Duodenal mucosa (tissue), 2 donors: ENCODE measurements around the gene MN1.

ENCODE experiments used
- H3K27ac ChIP-seq: one replicate; pipeline ENCODE4 v1.7.0; 2013; ENCODE audit warnings: low read depth, low read length
- H3K27me3 ChIP-seq, 2 donors: one replicate each; pipeline ENCODE4 v1.7.0; 2013; ENCODE audit warnings: low read length in 2 of 2, control low read depth in 1 of 2; ENCODE audit not compliant: insufficient read depth in 2 of 2, control insufficient read depth in 1 of 2
- H3K36me3 ChIP-seq, 2 donors: one replicate each; pipeline ENCODE4 v1.7.0; 2013; ENCODE audit warnings: low read length in 2 of 2, control low read depth in 1 of 2; ENCODE audit not compliant: insufficient read depth in 2 of 2, control insufficient read depth in 1 of 2
- H3K4me1 ChIP-seq, 2 donors: one replicate each; pipeline ENCODE4 v1.7.0; 2013; ENCODE audit warnings: low read length in 2 of 2, control low read depth in 1 of 2; ENCODE audit not compliant: insufficient read depth in 2 of 2, control insufficient read depth in 1 of 2
- H3K4me3 ChIP-seq, 2 donors: one replicate each; pipeline ENCODE4 v1.7.0; 2013; ENCODE audit warnings: low read length in 2 of 2, low read depth in 1 of 2
- H3K9ac ChIP-seq, 2 donors: one replicate each; pipeline ENCODE4 v1.7.0; 2013; ENCODE audit warnings: low read length in 2 of 2, low read depth in 1 of 2
- H3K9me3 ChIP-seq, 2 donors: one replicate each; pipeline ENCODE4 v1.7.0; 2013; ENCODE audit warnings: low read length in 2 of 2, control low read depth in 1 of 2; ENCODE audit not compliant: control insufficient read depth in 1 of 2

MN1 gene

DNA sequence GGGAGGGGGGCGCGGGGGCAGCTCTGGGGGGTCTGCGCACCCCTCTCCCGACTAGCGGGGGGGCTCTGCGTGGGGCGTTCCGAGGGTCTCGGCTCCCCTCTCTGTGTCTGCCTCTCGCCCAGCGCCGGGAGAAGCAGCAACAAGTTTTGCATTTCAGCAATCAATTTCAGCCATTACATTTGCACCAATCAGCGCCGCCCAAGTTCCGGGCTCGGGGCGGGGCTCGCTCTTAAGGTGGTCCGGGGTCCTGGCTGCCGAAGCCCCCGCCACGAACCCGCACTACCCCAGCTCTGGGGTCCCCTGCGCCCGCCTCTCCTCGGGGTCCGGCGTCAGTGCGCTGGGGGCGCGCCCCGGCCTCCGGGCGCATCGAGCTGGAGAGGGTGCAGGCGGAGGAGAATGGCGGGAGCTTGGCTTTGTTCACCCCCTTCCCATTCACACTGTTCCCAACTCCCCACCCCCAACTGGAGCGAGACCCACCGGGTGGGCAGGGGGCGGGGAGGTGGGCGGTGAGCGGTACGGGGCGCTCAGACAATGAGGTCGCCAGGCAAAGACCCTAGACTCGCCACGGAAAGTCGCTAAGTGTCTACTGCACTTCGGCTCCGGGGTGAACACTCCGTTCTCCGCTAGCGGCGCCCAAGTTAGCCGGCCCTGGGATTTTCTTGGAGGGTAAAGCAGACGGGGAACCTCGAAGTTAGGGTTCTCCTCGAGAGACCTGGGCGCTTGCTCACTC, at the start of gene MN1:
MN1 (minus strand) TSS at position 141 of the 730 bp plus-strand sequence. CDS start 1,213 bp downstream, outside the sequence.
- Histone ChIP-seq H3K4me1 (peaks cover 0 to 16% of the 10 kb centered on the region in 2 donors), H3K9me3 (no peaks in the 10 kb centered on the region), H3K27me3 (peaks cover 14 to 21% of the 10 kb centered on the region in 2 donors), H3K27ac (peak within 1 kb of the TSS; percentile 42), H3K4me3 (peak within 1 kb of the TSS; percentile 70 to 73), H3K36me3 (no peaks in the 10 kb centered on the region), H3K9ac (peak within 1 kb of the TSS in 1 of 2 donors; percentile 25)

DNA sequence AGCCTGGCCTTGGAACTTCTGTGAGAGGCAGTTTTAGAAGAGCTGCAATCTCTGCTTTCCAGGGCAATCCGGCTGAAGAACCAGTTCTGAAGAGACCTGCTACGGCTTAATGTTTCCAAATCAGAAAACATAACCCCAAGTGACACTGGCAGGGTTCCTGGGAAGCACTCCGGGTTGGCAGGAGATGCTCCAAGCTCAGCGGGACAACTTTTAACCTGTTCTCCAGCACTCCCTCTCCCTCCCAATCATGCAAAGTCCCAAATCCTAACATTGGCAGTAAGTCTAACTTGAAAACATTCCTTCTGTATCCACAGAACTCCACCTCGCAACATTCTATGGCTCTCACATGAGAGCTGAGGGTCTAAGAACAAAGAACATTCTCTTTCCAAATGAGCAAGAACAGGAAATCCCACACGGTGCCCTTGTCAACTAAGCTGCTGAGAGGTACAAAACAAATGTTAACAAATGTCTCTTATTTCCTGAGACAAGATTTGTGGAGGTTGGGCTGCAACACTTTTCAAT, 48.5 kb upstream of the MN1 start:
- Histone ChIP-seq H3K4me1 (no peaks in the 10 kb centered on the region), H3K9ac (no peak overlapping the region), H3K36me3 (peaks cover 7 to 63% of the 10 kb centered on the region in 2 donors)

DNA sequence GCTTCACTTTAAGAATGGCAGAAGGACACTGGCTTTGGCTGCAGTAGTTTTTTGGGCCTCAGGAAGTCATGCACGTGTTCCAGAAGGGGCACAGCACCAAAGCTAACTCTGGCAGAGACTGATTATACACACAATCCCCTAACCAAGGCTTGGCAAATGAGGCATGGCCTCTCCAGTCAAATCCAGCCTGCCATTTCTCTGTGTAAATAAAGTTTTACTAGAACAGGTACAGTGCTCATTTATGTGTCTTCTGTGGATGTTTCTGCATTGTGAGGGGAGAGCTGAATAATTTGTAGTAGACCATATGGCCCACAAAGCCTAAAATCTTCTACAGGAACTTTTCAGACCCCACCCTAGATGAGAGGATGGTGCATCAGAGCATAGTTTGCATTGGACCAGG, 46.4 kb upstream of the MN1 start:
- no peaks in the 10 kb centered on the region for H3K27me3 ChIP-seq
- no peaks in the 10 kb centered on the region for H3K4me1 ChIP-seq
- no peaks in the 10 kb centered on the region for H3K9me3 ChIP-seq
- no peak overlapping the region for H3K4me3 ChIP-seq
- no peak overlapping the region for H3K27ac ChIP-seq
- peaks cover 7 to 53% of the 10 kb centered on the region in 2 donors for H3K36me3 ChIP-seq
- no peak overlapping the region for H3K9ac ChIP-seq

More for the DNA sequence above, 48.5 kb upstream of the MN1 start:
- Histone ChIP-seq H3K27me3 (no peaks in the 10 kb centered on the region), H3K4me3 (no peak overlapping the region), H3K27ac (no peak overlapping the region), H3K9me3 (no peaks in the 10 kb centered on the region)

DNA sequence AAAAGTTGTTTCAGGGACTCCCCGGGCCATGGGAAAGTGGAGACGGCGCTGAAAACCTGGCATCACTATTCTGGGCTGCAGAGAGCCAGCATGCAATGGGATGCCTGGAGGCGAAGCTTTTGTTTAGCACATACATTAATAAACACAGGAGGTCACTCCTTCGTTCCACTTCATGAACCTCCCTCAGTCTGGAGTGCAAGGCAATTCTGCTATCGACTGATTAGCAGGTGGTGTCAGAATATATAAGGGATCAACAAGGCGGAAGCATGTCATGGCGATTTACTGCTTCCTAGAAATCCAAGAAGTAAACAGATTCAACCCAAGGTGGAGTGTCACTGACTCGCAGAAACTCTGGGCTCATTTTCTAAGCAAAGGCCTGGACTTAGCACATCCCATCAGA, 45.4 kb upstream of the MN1 start:
- H3K4me1 ChIP-seq, result no peaks in the 10 kb centered on the region
- no peak overlapping the region for H3K4me3 ChIP-seq
- peaks cover 5 to 46% of the 10 kb centered on the region in 2 donors for H3K36me3 ChIP-seq
- H3K27ac ChIP-seq, result no peak overlapping the region
- H3K9ac ChIP-seq, result no peak overlapping the region
- no peaks in the 10 kb centered on the region for H3K9me3 ChIP-seq
- H3K27me3 ChIP-seq, result no peaks in the 10 kb centered on the region

DNA sequence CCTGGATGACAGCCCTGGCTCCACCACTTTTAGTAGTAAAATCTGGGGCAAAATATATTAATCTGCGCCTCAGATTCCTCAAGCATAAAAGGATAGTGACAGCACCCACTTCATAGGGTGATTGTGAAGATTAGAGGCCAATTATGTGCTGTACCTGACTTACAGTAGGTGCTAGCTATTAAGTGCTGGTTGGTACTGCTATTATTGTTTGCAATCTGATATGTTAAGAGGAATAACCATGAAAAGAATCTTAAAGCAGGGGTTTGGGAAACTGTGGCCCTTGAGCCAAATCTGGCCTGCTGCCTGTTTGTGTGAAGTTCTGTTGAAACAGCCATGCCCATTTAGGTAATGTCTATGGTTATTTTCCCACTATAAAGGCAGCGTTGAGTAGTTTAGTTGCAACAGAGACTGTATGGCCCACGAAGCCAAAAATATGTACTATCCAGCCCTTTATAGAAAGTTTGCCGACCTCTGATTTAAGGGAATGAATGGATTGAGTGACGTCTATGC, 44.7 kb upstream of the MN1 start:
- Histone ChIP-seq H3K4me1 (no peaks in the 10 kb centered on the region), H3K27ac (no peak overlapping the region), H3K36me3 (peaks cover 0 to 40% of the 10 kb centered on the region in 2 donors), H3K4me3 (no peak overlapping the region), H3K9ac (no peak overlapping the region), H3K27me3 (no peaks in the 10 kb centered on the region), H3K9me3 (no peaks in the 10 kb centered on the region)

DNA sequence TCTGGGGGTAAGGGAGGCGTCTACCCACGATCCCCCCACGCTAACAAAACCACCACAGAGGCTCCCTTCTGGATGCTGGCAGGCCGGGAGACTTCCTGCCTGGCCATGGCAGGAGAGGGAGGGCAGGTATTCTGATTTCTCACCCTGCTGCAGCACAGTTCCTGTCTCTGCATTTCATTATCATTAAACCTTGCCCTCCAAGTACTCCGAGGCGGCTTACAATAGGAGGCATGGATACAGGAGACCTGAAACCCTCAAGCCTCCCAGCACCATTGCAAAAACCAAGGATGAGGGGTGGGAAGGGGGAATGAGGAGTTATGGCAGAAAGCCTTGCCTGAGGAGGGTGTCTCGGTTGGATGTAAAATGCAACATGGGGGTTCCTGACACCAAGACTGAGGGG, 44.1 kb upstream of the MN1 start:
- H3K36me3 ChIP-seq, result peaks cover 0 to 33% of the 10 kb centered on the region in 2 donors
- no peak overlapping the region for H3K4me3 ChIP-seq
- H3K9ac ChIP-seq, result no peak overlapping the region
- no peaks in the 10 kb centered on the region for H3K4me1 ChIP-seq
- no peaks in the 10 kb centered on the region for H3K9me3 ChIP-seq
- H3K27ac ChIP-seq, result no peak overlapping the region
- no peaks in the 10 kb centered on the region for H3K27me3 ChIP-seq

DNA sequence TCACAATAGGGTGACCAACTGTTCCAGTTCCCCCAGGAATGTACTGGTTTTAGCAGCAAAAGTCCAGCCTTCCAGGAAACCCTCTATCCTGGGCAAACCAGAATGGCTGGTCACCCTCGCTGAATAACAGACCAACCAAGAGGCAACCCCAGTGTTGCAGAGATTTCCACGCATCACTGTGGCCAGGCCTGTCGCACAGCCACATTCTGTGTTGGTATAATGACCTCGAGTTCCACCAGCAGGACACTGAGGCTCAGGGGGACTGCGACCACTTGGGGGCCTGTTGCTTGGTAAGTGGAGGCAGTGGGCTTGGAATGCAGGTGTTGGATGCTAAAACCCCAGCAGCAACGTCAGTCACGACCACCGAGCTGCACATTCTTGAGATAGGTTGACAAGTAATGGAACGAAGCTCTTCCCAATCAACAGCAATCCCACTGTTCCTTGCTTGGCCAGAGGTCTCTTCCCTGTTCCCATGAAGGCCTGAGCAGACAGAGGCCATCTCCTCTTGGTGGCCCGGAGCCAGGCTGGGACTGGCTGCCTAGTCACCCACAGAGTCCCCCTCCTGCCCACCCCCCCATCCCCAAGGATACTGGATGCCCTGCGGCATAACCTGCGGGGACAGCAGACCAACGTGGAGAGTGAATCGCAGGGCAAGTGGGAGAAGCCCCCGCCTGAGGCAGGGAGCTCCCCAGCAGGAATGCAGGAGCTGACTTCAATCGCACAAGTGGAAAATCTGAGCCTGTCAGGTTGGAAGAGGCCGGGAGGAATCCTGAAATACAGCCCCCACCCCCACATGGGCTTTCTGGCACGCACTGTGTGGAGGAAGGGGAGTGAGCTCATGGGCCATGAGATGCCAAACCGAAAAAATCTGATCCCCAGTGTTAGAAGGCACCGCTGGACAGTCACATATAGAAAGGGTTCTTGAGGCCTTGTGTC, 43.4 kb upstream of the MN1 start:
- Histone ChIP-seq H3K4me1 (no peaks in the 10 kb centered on the region), H3K4me3 (no peak overlapping the region), H3K9me3 (no peaks in the 10 kb centered on the region), H3K27ac (no peak overlapping the region), H3K36me3 (peaks cover 0 to 26% of the 10 kb centered on the region in 2 donors), H3K9ac (no peak overlapping the region), H3K27me3 (no peaks in the 10 kb centered on the region)

DNA sequence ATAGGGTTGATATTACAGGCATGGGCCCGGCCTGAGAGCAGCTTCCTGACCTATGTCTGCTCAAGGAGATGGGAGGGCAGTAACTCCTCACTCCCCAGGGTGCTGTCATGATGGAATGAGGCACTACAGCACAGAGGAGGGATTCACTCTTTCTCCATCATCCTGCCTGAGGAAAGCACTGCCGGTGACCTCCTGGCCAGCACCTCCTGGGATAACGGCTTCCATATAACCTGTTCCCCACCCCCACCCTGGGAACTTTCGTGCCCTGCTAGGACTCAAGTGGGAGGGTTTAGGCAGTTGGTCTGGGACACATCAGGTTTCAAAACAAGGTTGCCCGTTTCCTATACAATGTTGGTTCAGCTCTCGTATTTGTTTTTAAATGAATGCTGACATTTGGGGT, 42.7 kb upstream of the MN1 start:
- H3K27me3 ChIP-seq, result no peaks in the 10 kb centered on the region
- no peaks in the 10 kb centered on the region for H3K9me3 ChIP-seq
- H3K36me3 ChIP-seq, result peaks cover 0 to 21% of the 10 kb centered on the region in 2 donors
- H3K4me1 ChIP-seq, result no peaks in the 10 kb centered on the region
- no peak overlapping the region for H3K4me3 ChIP-seq
- no peak overlapping the region for H3K27ac ChIP-seq
- H3K9ac ChIP-seq, result no peak overlapping the region

DNA sequence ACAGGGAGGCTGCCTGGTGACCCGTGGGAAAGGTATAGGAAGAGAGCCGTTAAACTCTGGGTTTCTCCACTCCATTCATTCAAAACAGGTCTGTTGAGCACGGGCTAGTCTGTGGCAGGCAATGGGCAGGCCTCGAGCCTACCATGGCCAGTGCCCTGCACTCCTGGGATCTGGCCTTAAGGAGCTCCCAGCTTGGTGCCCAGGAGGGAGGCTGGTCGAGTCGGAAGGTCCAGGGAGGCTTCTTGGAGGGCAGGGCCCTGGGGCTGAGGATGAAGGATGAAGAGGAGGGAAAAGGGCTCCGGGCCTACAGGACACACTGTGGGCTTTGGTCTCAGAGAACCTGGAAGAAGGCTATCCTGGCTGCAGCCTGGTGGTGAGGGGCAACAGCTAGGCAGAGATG, 41.9 kb upstream of the MN1 start:
- Histone ChIP-seq H3K9ac (no peak overlapping the region), H3K36me3 (peaks cover 0 to 15% of the 10 kb centered on the region in 2 donors), H3K27ac (no peak overlapping the region), H3K4me3 (no peak overlapping the region), H3K27me3 (no peaks in the 10 kb centered on the region), H3K4me1 (no peaks in the 10 kb centered on the region), H3K9me3 (no peaks in the 10 kb centered on the region)
